GM19372 (cell line): ENCODE measurements around the gene PNMA3.
"Not testable (repeated sequence)": the region's sequence is repeated elsewhere in the genome, so short reads cannot be mapped to it uniquely, and the experiment has no call there.

ENCODE experiments used
- ATAC-seq: cut with Tn5 transposase; IDR thresholded peaks from one replicate; pipeline ENCODE4 v1.9.1; 2021; ENCODE audit warnings: mild to moderate bottlenecking, low read depth, moderate library complexity; ENCODE audit not compliant: unreplicated experiment

The PNMA3 gene

DNA sequence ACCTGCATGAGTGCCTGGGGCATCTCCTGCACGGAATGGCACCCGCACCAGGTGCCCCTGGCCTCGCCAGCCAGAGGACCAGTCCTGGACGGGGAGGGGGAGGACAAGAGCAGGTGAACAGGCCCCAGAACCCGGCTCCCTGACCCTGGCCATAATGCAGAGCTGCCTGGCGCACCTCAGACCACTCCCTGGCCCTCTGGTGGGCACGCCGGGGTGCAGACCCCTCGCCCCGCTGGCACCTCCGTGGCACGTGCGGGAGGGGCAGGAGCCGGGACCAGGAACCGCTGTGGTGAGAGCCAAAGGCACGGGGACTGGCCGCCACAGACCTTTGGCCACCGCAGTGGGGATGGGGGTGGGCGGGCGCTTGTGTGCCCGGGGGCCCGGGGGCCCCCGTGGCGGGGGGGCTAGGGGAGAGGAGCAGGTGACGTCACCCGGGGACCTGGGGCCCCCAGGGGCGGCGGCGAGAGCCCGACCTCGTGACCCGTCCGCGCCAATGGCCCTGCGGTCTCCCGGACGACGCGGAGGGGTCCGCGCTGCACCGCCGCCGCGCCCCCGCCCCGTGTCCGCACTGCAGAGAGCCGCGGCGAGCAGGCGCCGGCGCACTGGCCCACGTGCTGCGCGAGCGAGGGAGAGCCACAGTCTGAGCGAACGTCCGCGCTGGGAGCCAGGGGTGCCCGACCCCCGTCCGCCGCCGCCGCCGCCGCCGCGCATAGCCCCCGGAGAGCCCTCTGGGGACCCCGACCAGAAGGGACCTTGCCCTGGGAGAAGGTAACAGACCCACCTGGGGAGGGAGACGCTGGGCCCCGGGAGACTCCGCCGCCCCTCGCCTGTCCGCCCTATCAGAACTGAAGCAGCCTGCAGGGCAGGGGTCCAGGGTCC is at the start of gene PNMA3:
Gene PNMA3 (plus strand): TSS at position 600 of the 879 bp plus-strand sequence. CDS start 586 bp downstream, outside the sequence.
- no peak for ATAC-seq

- ATAC-seq, result not testable (repeated sequence)
Observed at GRCh38 chrX:153017174-153017573, 39.1 kb upstream of the PNMA3 start.

DNA sequence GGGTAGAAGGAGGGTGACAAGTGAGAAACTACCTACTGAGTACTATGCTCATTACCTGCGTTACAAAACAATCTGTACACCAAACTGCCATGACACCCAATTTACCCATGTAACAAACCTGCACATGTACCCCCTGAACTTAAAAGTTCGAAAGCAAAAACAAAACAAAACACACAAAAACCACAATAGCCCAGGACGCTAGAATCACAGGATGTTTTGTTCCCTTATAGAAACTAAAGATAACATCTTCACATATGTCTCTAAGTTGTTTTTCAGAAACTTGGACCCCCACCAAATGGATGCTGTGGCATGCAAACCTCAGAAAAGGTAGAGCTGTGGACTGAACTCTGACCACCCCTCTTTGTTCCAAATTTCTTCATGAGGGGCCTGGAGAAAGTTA is 37.1 kb upstream of the PNMA3 start:
- no peak for ATAC-seq

GRCh38 chrX:153026501-153026900 is 29.8 kb upstream of the PNMA3 start:
- not testable (repeated sequence) for ATAC-seq

DNA sequence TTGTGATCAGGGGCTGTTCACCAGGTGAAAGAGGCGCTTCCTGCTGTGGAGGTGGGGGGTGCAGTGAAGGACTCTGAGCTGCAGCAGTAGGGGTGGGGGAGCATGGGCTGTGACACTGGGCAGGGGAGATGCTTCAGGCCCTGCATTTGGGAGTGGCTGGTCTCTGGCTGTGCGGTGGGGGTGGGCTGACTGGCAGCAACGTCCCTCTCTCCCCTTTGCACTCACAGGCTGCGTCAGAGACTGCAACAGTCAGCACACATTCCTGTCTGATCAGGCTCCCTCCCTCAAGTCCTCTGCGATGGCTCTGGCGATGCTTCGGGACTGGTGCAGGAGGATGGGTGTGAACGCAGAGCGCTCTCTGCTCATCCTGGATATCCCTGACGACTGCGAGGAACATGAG is 27.8 kb upstream of the PNMA3 start:
- ATAC-seq, result not testable (repeated sequence)

- no peak for ATAC-seq
Observed at GRCh38 chrX:153029162-153029561, 27.1 kb upstream of the PNMA3 start.

- ATAC-seq, result no peak
Observed at GRCh38 chrX:153029875-153030274, 26.4 kb upstream of the PNMA3 start.

DNA sequence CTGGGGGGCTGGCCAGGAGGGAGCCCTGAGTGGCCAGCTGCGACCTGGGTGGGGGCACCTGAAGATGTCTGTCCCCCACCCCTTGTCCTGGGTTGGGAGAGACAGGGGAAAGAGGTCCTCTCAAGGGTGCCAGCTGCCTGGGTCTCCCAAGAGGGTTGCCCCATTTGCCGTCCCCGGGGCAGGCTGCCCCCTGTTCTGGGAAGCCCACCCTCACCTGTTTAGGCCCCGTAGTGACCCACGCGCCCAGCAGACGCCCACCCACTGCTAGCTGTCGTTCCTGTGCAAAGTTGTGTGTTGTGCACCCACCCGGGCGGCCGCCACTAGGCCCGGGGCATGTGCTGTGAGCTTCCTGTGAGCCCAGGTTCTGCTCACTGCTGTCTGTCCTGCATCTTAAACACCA is 25.5 kb upstream of the PNMA3 start:
- no peak for ATAC-seq

GRCh38 chrX:153032397-153033118 is 23.7 kb upstream of the PNMA3 start:
- ATAC-seq, result peak; percentile 85

- no peak for ATAC-seq
Observed at GRCh38 chrX:153049093-153049492, 7.2 kb upstream of the PNMA3 start.

DNA sequence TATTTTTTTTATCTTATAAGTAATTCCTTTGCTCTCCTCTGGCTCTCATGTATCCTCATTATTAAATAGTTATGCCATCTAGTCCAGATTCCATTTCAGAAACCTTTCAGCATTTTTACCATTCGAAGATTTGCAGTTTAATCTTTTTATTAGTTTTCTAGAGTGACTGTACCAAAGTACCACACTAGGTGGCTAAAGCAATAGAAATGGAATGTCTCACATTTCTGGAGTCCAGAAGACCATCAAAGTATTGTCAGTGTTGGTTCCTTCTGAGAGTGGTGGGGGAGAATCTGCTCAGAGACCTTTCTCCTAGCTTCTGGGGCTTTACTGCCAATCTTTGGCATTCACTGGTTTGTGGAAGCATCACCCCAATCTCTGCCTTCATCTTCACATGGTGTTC is 3.7 kb upstream of the PNMA3 start:
- no peak for ATAC-seq

DNA sequence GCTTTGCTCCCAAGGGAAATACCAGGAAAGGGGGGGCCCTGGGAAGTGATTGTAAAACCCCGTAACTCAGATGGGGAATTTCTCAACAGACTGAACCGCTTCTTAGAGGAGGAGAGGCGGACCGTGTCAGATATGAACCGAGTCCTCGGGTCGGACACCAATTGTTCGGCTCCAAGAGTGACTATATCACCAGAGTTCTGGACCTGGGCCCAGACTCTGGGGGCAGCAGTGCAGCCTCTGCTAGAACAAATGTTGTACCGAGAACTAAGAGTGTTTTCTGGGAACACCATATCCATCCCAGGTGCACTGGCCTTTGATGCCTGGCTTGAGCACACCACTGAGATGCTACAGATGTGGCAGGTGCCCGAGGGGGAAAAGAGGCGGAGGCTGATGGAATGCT is 1.0 kb downstream of the PNMA3 start:
- no peak for ATAC-seq

- ATAC-seq, result no peak
Observed at GRCh38 chrX:153059191-153060094, 3.2 kb downstream of the PNMA3 start.

DNA sequence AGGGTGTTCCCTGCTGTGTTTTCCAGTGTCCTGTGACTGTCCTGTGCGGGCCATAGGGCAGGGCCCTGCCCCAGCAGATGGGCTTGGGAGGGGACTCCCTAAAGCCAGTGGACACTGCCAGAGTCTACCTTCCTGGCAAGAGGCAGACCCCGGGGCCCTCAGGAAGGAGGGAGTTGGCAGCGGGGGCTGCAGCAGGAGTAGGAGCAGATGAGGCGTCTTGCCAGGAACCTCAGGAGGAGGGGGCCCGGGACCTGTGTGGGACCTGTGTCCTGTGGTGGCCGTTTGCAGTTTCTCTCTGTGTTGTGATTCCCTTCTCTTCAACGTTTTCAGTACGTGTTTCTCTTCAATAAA is 3.8 kb downstream of the PNMA3 start:
- no peak for ATAC-seq

GRCh38 chrX:153061732-153062131 is 5.5 kb downstream of the PNMA3 start:
- no peak for ATAC-seq

- ATAC-seq, result no peak
Observed at GRCh38 chrX:153063315-153063714, 7.0 kb downstream of the PNMA3 start.

- no peak for ATAC-seq
Observed at GRCh38 chrX:153064061-153064460, 7.8 kb downstream of the PNMA3 start.

GRCh38 chrX:153065389-153065788 is 9.1 kb downstream of the PNMA3 start:
- no peak for ATAC-seq

DNA sequence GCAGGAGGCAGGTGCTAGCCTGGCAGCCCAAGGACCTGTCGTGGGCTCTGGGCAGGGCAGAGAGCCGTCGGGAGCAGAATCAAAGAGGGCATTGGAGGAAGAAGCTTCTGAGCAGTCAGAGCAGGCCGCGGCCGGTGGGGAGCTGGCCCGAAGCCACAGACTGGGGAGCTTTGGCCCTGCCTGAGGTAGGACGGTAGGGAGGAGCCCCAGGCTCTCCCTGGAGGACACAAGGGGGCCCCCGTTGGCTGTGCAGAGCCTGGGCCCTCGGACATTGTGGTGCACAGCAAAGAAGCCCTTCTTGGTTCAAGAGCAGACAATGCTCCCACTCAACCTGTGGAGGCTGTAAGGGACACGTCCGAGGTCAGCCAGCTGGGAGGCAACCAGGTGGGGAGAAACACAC is 10.1 kb downstream of the PNMA3 start:
- ATAC-seq, result not testable (repeated sequence)

GRCh38 chrX:153071909-153072583 is 15.8 kb downstream of the PNMA3 start, which contains the start of gene PNMA6A:
Gene PNMA6A, plus strand, starts transcription at chrX:153072454. Its CDS starts 609 bp downstream, at chrX:153073063.
- ATAC-seq, result not testable (repeated sequence)
